Measurements from ENCODE around the gene DBF4.
"Not testable (repeated sequence)": the region's sequence is repeated elsewhere in the genome, so short reads cannot be mapped to it uniquely, and the experiment has no call there.

Gene DBF4

DNA sequence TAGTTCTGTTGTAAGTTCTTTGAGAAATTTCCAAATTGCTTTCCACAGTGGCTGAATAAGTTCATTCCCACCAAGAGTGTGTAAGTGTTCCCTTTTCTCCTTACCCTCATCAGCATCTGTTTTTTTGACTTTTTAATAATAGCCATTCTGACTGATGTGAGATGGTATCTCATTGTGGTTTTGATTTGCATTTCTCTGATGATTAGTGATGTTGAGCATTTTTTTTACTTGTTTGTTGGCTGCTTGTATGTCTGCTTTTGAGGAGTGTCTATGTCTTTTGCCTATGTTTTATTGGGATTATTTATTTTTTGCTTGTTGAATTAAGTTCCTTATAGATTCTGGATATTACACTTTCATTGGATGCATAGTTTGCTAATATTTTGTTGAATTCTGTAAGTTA, 69.6 kb downstream of the DBF4 start:
- H3K9me3 Mint-ChIP-seq; H3K36me3 Mint-ChIP-seq (ENCODE audit: low read depth); DNase-seq (ENCODE audit: low spot score); H3K27ac Mint-ChIP-seq; H3K27me3 Mint-ChIP-seq (ENCODE audit: low read depth); H3K4me1 Mint-ChIP-seq (ENCODE audit: low read depth); H3K4me3 Mint-ChIP-seq: not testable (repeated sequence)

GRCh38 chr7:87948371-87948770, 72.1 kb downstream of the DBF4 start:
- no peaks in the 10 kb centered on the region for H3K9me3 Mint-ChIP-seq
- H3K27me3 Mint-ChIP-seq (ENCODE audit: low read depth): no peaks in the 10 kb centered on the region
- peaks cover 1% of the 10 kb centered on the region for H3K36me3 Mint-ChIP-seq (ENCODE audit: low read depth)
- no peak overlapping the region for H3K27ac Mint-ChIP-seq
- DNase-seq (ENCODE audit: low spot score): no peak
- H3K4me3 Mint-ChIP-seq: no peak overlapping the region
- no peaks in the 10 kb centered on the region for H3K4me1 Mint-ChIP-seq (ENCODE audit: low read depth)

All from T-helper 2 cell treated with Interferon-gamma antibody and Interleukin-4, amounts not matched to agents 5 μg/mL and 100 μg/mL, for 36 hours (primary cell).